Dedifferentiated amniotic fluid mesenchymal stem cell (primary cell): Measurements from ENCODE around the gene ADAMTSL3.
"Not testable (repeated sequence)": the region's sequence is repeated elsewhere in the genome, so short reads cannot be mapped to it uniquely, and the experiment has no call there.

Experiments used
- DNase-seq: peaks from one replicate; pipeline ENCODE4 v3.0.0-alpha.2; 2016; ENCODE audit errors: extremely low spot score

The ADAMTSL3 gene

DNA sequence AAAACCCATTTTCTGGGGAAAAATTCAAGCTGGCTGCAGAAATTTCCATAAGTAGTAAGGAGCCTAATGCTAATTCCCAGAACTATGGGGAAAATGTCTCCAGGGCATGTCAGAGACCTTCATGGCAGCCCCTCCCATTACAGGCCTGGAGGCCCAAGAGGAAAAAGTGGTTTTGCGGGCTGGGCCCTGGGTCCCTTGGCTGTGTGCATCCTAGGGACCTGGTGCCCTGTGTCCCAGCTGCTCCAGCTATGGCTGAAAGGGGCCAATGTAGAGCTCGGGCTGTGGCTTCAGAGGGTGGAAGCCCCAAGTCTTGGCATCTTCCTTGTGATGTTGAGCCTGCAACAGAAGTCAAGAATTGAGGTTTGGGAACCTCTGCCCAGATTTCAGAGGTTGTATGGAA, 48.4 kb downstream of the ADAMTSL3 start:
- DNase-seq: not testable (repeated sequence)

DNA sequence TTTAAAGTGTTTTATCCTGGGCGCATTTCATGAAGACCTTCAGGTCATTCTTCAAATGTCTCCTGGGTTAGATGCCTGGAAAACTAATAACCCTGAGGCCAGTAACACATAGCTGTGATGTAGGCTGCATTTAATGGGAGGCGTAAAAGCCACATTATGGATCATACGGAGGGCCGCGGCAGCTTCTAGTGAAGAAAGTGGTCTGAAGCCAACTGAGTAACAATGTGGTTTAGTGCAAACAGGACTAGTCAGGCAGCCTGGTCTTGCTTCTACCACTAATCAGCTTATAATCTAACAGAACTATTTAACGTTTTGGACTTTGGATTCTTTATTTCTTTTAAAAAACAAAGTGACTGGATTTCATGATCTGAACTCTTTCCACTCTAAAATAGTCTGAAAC, 54.4 kb downstream of the ADAMTSL3 start:
- DNase-seq: no peak

DNA sequence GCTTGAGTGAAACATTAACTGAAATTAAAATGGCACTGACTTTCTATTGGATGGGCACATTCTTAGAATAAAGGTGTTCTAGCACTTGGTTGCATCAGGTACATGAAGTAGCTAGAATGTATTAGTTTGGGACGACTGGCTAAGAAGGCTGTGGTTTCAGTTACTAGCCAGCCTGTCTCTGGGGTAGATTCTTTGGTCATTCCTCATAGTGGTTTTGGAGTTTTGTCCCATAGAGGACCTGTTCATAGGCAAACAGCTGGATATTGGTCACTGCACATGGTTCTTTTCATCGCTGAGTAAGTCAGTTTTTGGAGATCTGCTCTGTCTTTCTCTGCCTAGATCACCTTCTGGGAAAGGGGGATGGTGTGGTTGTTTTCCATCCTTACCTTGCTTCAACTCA, 55.3 kb downstream of the ADAMTSL3 start:
- DNase-seq: no peak

DNA sequence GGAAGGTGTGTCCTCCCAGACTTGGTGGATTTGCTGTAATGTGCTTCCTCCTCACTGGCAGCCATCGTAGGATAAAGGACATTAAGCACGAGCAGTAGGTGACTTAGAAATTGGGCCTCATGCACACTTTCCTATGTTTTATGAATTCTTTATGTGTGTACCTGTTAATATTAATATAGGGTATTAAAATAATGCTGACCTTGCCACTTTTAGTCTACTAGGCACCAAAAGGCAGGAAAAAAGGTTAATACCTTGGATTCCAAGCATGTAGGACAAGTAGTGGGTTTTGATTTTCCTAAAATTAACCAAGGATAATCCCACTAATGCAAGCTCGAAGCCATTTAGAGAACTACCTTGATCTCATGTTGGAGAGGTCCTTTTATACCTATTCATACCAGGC, 55.9 kb downstream of the ADAMTSL3 start:
- DNase-seq: no peak

DNA sequence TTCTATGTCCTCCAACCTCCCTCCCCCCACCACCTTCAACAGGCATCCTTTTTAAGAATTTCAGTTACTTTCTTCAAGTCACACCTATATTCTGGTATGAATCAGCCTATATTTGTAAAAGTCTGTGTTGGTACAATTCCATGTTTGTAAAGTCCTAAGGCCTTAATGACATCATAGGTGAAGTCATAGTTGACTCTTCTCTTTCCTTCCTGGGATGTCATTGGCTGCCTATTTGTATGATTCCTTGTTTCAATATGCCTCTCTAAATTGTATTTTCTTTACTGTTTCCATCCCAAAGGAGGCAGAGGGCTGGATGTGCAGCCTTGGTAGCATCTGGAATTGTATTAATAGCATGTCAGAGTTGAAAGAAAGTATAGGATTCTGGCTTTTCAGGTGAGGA, 56.5 kb downstream of the ADAMTSL3 start:
- no peak for DNase-seq

DNA sequence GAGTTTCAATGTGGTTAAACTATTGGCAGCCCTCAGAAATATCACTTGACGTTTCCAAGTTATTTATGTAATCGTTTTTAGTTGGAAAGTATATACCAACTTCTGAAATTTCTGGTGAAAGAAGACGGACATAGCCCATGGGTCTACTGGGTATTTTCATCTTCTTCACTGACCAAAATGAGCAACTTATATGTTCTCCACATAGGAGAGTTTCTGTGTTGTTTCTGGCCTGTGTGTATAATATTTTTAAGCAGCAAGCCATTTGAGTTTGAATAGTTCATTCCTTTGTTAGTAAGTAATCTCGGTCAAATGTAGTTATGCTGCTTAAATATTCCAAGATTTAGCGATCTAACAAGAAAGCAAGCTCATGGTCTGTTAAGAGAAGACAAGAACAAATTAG, 57.3 kb downstream of the ADAMTSL3 start:
- no peak for DNase-seq

DNA sequence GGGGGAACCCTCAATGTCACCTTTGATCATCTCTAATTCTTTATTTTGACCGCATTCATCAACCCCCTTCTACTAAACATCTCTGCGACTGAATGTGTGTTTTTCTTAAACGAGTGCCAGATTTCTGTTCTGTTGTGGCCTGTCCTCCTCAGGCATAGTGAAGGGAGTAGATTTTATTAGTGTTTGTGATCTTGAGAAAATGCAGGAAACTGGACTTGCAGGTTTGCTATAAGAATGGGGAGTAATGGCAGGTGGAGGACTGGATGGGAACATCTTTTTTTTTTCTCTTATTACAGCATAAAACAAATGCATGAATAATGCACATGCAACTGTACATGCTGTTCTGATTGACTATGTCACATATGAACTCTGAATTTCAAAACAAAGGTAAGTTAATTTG, 59.3 kb downstream of the ADAMTSL3 start:
- DNase-seq: no peak

DNA sequence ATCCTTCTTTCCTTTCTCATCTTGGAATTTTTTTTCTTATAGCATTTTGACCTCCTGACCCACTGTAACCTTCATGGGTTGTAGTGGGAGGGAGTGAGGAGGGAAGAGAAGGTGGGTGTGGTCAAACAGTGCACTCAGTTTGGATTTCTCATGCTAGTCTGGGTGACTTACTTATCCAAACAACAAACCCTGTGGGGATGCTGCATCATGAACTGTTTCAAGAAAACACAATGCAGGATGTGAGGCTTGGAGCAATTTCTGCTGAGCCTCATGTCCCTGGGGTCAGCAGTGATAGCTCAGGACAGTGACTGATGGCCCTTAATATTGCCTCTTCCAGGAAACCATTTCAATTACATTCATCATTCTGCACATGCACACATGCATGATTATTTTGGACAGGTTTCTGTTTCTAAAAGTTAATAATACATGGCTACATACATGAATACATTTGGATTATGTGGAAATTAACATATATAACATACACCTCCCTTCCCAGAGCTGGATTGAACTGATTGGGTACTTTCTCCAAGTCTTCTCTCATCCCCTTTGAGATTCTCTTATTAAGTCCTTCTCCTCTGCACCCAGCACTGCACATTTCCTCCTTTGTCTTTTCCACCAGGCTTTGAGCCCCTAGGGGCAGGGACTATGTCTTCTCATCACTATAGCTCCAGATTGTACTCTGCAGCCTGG, 61.2 kb downstream of the ADAMTSL3 start:
- DNase-seq: no peak

DNA sequence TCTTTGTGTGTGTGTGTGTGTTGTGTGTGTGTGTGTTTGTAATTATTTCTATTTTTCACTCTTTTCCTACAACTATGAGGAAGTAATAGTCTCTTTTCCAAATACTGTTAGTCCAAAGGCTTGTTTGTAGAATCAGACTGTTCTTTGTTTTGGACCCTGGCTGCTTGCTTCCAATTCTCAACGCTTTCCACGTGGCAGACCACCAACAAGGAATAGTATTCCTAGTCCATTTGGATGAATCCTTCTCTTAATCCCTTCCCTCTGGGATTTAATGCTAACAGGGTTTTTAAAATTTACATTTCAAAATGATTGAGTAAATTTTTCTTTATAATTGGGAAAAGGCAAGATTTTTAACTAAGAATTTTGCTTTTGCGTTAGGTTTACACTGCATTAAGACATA, 62.7 kb downstream of the ADAMTSL3 start:
- DNase-seq: no peak

DNA sequence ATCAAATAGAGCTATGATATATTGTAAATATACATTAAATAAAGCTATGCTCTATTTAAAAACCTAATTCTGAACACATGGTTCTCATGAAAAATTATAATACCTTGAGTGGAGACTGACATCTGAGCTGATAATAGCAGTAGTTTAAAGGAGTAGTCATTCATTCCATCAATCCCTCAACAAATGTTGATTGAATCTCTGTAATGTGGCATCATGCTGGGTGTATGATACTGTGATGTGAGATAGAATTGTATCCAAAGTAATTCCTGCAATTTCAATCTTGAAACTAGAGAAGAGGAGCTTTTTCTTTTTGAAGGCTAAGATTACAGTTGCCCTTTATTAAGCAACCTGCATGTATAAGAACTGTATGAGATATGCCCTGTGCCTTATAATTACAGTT, 63.1 kb downstream of the ADAMTSL3 start:
- DNase-seq: no peak

DNA sequence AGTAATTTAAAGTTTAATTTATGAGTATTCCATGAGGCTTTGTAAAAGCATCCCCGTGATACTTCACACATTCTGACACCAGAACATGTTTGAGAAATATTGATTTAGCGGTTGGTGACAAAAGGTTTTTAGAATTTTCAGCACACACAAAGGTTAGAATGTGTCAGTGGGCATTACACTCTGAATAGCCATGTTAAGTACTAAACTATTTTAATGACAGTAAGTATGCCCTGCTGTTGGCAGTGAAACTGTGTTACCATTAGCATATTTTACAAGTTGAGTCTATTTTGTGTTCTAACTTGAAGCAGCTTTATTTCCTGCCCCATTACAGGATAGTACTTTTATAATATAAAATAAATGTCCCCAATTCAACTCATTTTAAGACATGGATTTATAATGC, 66.5 kb downstream of the ADAMTSL3 start:
- DNase-seq: no peak

DNA sequence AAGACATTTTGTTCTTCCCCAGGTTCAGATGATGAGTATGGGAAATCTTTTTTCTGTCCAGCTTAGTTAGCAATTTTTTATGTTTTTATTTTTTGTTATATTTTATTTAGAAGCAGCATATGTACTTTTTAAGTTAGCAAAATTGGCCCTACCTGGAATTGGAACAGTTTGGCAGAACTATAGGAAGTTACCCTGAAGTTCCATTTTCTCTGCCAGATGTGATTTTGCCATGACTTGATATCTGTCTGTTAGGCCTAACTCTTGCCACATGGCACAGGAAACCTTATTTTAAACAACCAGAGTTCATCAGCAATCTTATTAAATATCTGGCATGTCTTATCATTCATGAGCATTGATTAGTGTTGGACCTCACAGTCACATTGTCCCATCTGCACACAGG, 67.1 kb downstream of the ADAMTSL3 start:
- no peak for DNase-seq

DNA sequence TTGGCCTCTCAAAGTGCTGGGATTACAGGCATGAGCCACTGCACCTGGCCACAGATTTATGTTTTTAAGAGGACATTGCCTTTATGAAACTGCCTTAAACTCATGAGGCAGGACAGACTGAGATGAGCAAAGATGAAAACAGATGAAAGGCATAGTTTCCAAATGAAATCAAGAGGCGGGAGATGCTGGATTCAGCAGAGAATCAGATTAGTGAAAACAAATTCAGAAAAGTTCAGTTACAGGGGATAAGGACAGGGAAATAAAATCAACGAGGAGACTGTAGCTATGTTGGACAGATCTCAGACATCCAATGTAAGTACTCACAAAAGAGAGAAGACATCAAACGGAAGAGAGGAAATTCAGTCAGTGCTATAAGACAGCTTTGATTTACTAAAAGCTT, 68.1 kb downstream of the ADAMTSL3 start:
- DNase-seq: no peak

DNA sequence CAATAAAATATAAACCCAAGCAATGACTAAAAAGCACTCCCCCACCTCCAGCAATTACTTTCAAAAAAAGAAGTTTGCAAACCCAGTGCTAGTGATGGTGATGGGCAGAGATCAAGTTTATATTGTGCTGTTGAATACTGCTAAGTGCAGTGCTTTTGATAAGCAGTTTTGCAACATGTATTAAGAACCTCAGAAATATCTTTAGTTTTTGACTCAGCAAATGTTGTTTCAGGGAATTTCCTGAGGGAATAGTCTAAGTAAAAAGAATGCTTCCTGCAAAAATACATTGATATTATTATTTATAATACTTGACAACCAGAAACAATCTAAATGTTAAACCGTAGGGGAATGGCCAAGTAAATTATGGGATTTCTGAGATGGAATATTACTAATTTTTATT, 69.3 kb downstream of the ADAMTSL3 start:
- no peak for DNase-seq

DNA sequence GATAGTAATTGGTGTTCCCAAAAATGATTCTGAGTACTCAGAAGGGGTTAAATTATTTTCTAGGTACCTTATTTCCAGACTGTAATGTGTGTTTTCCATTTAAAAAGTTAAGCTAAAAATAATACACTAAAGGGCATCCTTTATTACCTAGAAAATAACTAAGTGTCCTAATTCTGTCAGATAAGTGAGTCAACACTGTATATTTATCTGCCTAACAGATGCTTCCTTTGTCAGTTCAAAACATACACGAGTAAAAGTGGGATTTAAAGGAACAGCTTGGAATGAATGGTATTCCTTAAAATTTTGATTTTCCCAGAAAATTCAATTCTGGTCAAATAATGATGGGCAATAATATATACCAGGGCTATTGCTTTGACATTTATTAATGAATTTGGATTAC, 78.3 kb downstream of the ADAMTSL3 start:
- DNase-seq: no peak

DNA sequence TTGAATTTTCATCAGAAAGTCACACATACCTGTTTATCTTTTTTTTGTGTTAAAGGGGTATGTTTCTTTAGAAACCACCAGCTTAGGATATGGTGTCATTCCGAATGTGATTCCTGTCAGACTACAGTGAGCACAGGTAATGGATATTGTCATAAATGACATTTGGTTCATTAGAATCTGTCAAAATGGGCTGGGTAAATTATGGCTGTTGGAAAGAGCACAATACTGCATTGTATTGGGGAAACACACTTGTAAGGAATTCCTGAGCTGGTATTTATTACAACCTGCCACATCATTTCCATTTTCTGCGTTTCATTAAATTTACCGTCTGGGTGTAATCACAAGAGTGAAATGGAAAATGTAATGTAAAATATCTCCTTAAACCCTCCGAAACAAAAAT, 78.8 kb downstream of the ADAMTSL3 start:
- no peak for DNase-seq

DNA sequence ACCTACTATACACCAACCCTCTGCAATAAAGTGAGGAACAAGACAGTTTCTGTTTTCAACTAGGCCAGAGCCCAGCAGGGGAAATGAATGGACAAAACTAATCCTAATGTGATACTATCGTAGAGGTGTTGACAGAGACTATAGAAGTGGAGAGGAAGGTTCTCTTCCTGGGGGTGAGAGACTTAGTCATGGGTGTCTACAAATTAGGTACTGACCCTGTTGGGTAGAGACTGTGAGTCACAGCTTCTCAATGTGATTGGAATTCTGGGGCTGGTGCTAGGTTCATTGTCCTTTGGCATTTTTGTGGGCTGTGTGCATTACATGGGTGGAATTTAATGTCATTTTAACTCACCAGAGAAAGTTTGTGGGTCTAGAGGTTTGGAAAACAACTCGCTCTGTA, 79.3 kb downstream of the ADAMTSL3 start:
- no peak for DNase-seq

DNA sequence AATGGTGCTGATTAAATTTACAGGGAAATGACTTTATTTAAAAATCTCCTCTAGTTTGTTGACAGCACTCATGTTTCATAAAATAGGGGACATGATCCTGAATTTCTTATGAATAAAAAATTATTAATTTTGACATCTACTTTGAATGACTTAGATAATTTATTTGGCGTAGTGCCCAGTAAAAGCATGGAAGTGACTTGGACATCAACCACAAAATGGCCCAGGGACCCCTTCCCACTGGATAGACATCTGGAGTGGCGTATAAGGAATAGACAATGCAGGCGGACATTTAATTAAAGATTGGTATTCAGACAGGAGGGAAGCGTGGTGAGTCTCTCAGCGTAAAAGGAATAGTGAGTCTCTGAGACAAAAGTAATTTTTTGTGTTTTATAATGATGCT, 79.8 kb downstream of the ADAMTSL3 start:
- no peak for DNase-seq

DNA sequence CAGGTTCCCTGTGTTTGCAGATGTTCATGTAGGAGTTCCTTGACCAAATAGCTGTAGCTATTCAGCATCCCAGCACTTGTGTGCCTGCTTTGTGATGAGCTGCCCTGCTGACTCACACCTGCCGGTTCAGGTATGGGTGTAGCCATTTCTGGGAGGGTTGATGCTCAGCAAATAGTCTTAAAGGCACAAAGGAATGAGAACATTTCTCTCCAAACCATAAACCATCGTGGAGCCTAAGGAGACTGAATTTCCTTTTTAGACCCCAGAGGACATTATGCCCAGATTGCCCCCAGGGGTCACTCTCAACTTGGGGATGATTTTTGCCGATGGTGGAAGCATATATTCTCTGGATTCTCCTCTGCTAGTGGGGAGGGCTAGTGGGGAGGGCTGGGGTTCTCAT, 80.6 kb downstream of the ADAMTSL3 start:
- DNase-seq: no peak

DNA sequence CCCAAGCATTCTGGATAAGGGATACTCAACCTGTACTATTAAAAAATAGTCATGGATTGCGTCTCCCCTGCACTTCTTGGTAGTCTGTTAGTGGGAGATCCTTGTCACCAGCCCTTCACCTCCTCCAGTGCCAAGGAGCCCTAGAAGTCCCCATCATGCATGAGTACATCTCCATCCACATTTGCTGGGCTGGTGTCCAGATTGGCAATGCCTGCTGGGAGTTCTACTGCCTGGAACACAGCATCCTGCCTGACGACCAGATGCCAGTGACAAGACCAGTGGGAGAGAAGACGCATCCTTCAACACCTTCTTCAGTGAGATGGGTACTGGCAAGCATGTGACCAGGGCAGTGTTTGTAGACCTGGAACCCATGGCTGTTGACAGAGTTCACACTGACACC, 85.7 kb downstream of the ADAMTSL3 start:
- DNase-seq: no peak

DNA sequence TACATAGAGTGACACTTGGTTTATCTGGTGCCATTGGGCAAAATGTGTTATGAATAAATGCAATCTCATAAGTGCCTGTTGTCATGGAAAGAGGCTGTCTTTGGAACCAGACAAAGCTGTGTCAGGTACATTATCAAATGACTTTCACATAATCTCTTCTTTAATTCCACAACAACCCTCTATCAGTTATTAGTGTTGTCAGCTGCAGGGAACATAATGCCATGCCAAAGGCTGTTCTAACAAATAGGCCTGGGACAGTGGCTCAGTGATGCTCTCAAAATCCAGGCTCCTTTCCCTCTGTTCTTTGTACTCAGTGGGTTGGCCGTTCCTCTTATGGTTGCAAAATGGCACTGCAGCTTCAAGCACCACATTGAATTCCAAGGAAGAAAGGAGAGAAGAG, 91.8 kb downstream of the ADAMTSL3 start:
- no peak for DNase-seq

DNA sequence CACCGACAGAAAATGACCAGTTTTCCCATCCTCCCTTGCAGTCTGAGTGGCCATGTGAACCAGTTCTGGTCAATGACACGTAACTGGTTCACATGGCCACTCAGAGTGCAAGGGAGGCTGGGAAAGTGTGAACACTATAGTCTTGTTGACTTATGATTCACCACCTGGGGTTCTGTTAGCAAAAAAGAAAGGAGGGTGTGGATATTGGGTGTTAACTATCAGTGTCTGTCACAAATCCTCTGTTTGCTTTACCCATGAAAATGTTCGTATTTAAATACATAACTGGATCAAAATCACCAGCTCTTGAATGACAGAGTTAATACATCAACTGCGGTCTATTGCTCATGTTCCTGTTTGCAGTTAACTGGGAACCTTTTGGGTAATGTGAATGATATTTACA, 92.3 kb downstream of the ADAMTSL3 start:
- DNase-seq: no peak

DNA sequence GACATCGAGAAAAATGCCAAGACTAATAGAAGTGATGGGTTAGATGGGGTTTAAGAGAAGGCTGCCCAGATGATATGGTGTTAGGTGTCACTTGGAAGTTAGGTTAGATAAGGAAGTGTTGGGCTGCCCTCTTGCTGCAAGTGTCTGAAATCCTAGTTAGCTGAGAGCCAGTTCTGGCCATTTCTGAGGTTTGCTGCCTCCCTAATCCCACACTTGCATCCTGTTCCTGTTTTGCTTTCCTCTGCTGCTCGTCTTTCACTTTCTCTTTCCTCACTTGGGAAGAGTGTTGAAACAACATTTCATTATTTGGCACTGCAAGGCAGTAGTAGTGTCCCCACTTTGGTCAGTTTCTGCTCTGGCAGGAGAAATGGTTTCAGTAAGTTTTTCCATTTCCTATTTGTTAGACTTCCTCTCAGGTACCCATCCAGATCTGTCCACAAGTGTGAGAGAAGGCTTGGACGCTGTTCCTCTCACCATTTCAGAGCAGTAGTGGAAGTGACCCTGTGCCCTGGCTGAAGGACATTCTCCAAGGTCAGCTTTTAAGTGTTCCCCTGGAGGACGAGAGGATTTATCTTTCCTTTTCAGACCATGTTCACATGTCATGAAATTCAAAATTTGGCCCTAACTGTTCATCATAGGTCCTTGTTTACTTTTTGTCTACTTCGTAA, 93.3 kb downstream of the ADAMTSL3 start:
- DNase-seq: no peak

DNA sequence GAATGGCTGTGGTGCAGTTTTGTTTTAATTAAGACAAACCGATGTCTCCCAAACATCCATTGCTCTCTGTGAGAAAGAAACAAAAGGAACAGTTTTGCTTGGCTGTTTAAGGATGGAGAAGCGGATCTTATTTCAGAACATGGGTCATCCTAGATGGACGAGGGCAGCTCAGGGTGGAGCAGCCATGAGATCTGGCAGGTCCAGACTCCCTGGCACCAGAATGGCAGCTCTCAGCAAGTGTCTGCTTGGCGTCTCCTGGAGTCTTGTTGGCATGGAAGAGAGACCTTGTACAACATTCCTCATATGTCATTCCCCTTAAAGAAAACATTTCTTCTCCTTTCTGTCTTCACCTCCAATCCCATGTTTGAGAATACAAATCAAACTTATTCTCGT, 93.8 kb downstream of the ADAMTSL3 start:
- no peak for DNase-seq
